Osteoblast (primary cell): Measurements from ENCODE around the gene ADAMTSL1. TPM values are rescaled to one million over a fixed set of nuclear protein-coding genes. Genes with fewer than 3 reads are reported as not detected.

ENCODE experiments used
- DNase-seq: peaks from one replicate; pipeline ENCODE4 v3.0.0; 2011; ENCODE audit warnings: low spot score, mixed read lengths; ENCODE audit not compliant: insufficient read length; ENCODE audit errors: missing footprints
- H2AFZ ChIP-seq: 2 replicates; pipeline ENCODE4 v1.6.0; 2011; ENCODE audit warnings: mild to moderate bottlenecking, low read length
- H3K27ac ChIP-seq: 2 replicates; pipeline ENCODE4 v1.5.1; 2011; ENCODE audit warnings: mild to moderate bottlenecking, low read depth, low read length, moderate library complexity
- H3K27me3 ChIP-seq: 2 replicates; pipeline ENCODE4 v1.6.0; 2012; ENCODE audit warnings: mild to moderate bottlenecking, control low read depth, inconsistent platforms, low read length, moderate library complexity; ENCODE audit not compliant: insufficient read depth
- H3K36me3 ChIP-seq: 2 replicates; pipeline ENCODE4 v1.5.1; 2011; ENCODE audit warnings: mild to moderate bottlenecking, low read length, control low read depth, moderate library complexity; ENCODE audit not compliant: insufficient read depth
- H3K4me1 ChIP-seq: 2 replicates; pipeline ENCODE4 v1.5.1; 2011; ENCODE audit warnings: mild to moderate bottlenecking, low read length, control low read depth, moderate library complexity; ENCODE audit not compliant: insufficient read depth
- H3K4me2 ChIP-seq: 2 replicates; pipeline ENCODE4 v1.6.0; 2011; ENCODE audit warnings: mild to moderate bottlenecking, low read length; ENCODE audit not compliant: insufficient read depth
- H3K4me3 ChIP-seq: fragments of 200-600 bp; sonication (generic); 3 replicates; pipeline ENCODE4 v1.5.1; 2012; ENCODE audit warnings: mild to moderate bottlenecking, low read length, inconsistent platforms; ENCODE audit not compliant: insufficient read depth
- H3K79me2 ChIP-seq: 2 replicates; pipeline ENCODE4 v1.6.0; 2012; ENCODE audit warnings: mild to moderate bottlenecking, low read length, control low read depth, inconsistent platforms; ENCODE audit not compliant: insufficient read depth
- H3K9me3 ChIP-seq: 2 replicates; pipeline ENCODE4 v1.5.1; 2011; ENCODE audit warnings: low read depth, low read length, control low read depth
- H4K20me1 ChIP-seq: 2 replicates; pipeline ENCODE4 v1.6.0; 2012; ENCODE audit warnings: mild to moderate bottlenecking, low read length, control low read depth; ENCODE audit not compliant: insufficient read depth
- total RNA-seq: library from RNA; depleted of rRNA; stranded (reverse); fragments of >200 nt; gene quantifications from 2 replicates; pipeline ENCODE4 v1.2.3, GENCODE V29; 2012
- TF ChIP-seq, protein P1 (sequence below): IDR thresholded peaks from 2 replicates; pipeline ENCODE4 v1.5.1; 2011; ENCODE audit warnings: mild to moderate bottlenecking, low read depth, low read length, moderate library complexity; ENCODE audit errors: extremely low read depth

Gene ADAMTSL1
- total RNA-seq, 1 donor = 54.3 TPM

DNA sequence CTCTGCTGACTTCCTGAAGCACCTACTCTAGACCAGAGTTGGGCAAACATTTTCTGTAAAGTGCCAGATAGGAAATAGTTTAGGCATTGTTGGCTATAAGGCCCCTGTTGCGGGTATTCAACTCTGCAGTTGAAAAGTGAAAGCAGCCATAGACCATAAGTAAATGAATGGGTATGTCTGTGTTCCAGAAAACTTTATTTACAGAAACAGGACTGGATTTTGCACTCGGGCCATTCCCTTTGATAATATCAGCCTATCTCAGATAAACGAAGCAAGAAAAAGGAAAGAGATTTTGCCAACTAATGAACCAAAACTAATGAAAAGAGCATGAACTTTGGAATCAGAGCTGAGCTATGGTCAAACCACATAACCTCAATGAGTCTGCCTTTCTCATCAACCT, 374.7 kb downstream of the ADAMTSL1 start:
- Histone ChIP-seq H3K36me3 (peaks cover 32% of the 10 kb centered on the region), H3K4me3 (no peak overlapping the region), H2AFZ (no peak overlapping the region), H3K79me2 (peaks cover 3% of the 10 kb centered on the region), H3K27ac (no peak overlapping the region), H3K4me1 (no peaks in the 10 kb centered on the region), H3K27me3 (no peaks in the 10 kb centered on the region), H3K4me2 (no peak overlapping the region), H3K9me3 (no peaks in the 10 kb centered on the region), H4K20me1 (no peaks in the 10 kb centered on the region)
- TF ChIP-seq, protein P1, sequence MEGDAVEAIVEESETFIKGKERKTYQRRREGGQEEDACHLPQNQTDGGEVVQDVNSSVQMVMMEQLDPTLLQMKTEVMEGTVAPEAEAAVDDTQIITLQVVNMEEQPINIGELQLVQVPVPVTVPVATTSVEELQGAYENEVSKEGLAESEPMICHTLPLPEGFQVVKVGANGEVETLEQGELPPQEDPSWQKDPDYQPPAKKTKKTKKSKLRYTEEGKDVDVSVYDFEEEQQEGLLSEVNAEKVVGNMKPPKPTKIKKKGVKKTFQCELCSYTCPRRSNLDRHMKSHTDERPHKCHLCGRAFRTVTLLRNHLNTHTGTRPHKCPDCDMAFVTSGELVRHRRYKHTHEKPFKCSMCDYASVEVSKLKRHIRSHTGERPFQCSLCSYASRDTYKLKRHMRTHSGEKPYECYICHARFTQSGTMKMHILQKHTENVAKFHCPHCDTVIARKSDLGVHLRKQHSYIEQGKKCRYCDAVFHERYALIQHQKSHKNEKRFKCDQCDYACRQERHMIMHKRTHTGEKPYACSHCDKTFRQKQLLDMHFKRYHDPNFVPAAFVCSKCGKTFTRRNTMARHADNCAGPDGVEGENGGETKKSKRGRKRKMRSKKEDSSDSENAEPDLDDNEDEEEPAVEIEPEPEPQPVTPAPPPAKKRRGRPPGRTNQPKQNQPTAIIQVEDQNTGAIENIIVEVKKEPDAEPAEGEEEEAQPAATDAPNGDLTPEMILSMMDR = no peak
- no peak for DNase-seq

DNA sequence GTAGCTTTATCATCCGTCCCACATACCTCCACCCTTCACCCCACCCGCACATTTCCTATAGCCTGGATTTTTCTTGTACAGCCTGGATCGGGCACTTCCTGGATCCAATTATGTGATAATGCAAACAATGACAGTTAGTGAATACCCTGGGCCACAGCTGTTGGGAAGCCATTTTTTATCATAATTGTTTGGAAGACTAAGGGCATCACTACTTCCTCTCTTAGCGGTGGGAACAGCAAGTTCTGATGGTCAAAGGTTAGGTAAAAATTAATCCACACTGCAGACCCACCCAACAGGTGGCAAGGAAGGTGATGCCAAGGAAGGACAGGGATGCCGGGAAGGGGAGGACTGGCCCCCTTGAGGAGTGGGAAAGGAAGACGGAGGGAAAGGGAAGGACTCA, 375.3 kb downstream of the ADAMTSL1 start:
- no peaks in the 10 kb centered on the region for H3K27me3 ChIP-seq
- H3K27ac ChIP-seq = no peak overlapping the region
- peaks cover 35% of the 10 kb centered on the region for H3K36me3 ChIP-seq
- no peak overlapping the region for H3K4me3 ChIP-seq
- no peaks in the 10 kb centered on the region for H3K9me3 ChIP-seq
- TF ChIP-seq, protein P1 = no peak
- no peak overlapping the region for H2AFZ ChIP-seq
- DNase-seq = no peak
- no peaks in the 10 kb centered on the region for H3K4me1 ChIP-seq
- H4K20me1 ChIP-seq = no peaks in the 10 kb centered on the region
- peaks cover 3% of the 10 kb centered on the region for H3K79me2 ChIP-seq
- no peak overlapping the region for H3K4me2 ChIP-seq

DNA sequence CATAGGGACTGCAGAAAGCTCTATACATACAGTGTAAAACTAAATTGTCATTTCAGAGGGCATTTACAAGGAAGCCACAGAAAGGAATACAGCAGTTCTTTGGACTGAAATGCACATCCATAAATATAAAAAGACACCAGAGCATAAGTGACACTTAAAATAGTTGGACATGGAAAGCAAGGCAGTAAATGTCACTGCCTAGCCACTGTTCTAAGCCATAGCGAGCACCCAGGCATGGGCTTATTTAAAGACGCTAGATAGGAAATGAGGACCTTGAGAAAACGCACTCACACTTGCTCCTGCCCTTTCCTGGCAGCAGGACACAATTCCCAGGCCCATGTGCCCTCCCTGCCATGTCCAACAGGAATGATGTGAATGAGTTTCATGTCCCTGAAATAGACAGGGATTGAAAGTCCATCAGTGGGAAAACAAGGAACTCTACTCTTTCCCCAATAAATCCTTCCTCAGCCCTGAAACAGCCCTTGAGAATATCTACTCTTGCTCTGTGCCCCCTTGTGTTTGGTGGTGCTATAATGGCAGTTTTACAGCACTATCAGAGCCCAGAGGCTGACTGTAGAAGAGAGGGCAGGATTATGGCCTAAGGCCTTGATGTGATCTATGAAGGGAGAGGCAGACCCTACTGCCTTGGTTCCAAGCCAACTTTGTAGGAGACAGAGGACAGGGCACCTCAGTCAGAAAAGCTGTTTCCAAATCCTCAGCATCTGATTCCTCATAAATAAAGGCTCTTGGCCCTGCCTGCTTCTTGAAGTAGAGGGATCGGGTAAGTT, 376.1 kb downstream of the ADAMTSL1 start:
- no peaks in the 10 kb centered on the region for H3K4me1 ChIP-seq
- peaks cover 3% of the 10 kb centered on the region for H3K79me2 ChIP-seq
- H3K27me3 ChIP-seq = no peaks in the 10 kb centered on the region
- H3K9me3 ChIP-seq = no peaks in the 10 kb centered on the region
- H4K20me1 ChIP-seq = no peaks in the 10 kb centered on the region
- no peak overlapping the region for H3K4me2 ChIP-seq
- no peak for DNase-seq
- TF ChIP-seq, protein P1 = no peak
- H3K4me3 ChIP-seq = no peak overlapping the region
- no peak overlapping the region for H2AFZ ChIP-seq
- H3K36me3 ChIP-seq = peaks cover 34% of the 10 kb centered on the region
- H3K27ac ChIP-seq = no peak overlapping the region

DNA sequence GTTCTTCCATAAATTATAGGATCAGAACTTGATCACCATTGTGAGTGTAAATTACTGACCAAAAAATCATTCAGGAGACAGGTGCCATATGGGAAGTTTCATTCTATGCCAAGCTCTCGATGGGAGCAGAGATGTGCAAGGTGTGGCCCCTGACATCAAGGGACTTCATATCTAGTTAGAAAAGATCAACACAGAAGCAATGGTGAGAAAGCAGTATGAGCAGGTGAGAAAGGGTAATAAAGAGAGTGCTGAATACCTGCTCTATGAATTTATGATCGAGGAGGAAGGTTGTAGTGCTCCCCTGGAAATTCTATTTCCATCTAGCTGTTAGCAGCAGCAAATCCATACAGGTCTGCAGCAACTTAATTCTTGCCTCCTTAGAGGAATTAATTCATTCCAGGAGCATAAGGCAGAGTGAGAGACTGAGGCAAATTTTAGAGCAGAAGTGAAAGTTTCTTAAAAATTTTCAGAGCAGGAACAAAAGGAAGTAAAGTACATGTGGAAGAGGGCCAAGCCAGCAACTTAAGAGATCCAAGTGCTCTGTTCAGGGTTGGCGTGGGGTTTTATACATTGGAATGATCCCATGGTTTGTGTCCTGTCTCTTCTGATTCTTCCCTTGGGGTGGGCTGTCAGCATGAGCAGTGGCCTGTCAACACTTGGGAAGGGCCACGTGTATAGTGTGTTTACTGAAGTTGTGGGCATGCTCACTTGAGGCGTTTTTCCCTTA, 377.3 kb downstream of the ADAMTSL1 start:
- H3K4me2 ChIP-seq = no peak overlapping the region
- TF ChIP-seq, protein P1 = no peak
- no peak overlapping the region for H3K4me3 ChIP-seq
- H3K27me3 ChIP-seq = no peaks in the 10 kb centered on the region
- no peaks in the 10 kb centered on the region for H4K20me1 ChIP-seq
- no peak overlapping the region for H2AFZ ChIP-seq
- H3K79me2 ChIP-seq = peaks cover 3% of the 10 kb centered on the region
- no peaks in the 10 kb centered on the region for H3K9me3 ChIP-seq
- DNase-seq = no peak
- no peak overlapping the region for H3K27ac ChIP-seq
- peaks cover 23% of the 10 kb centered on the region for H3K36me3 ChIP-seq
- peaks cover 7% of the 10 kb centered on the region for H3K4me1 ChIP-seq
